ENCODE measurements around the gene MYO1C. TPM values are rescaled to one million over a fixed set of nuclear protein-coding genes. Genes with fewer than 3 reads are reported as not detected.
"Not testable (repeated sequence)": the region's sequence is repeated elsewhere in the genome, so short reads cannot be mapped to it uniquely, and the experiment has no call there.

The MYO1C gene
- total RNA-seq, 3 donors from 2014 or later = 16.7 to 34.5 (median 18.3) TPM

DNA sequence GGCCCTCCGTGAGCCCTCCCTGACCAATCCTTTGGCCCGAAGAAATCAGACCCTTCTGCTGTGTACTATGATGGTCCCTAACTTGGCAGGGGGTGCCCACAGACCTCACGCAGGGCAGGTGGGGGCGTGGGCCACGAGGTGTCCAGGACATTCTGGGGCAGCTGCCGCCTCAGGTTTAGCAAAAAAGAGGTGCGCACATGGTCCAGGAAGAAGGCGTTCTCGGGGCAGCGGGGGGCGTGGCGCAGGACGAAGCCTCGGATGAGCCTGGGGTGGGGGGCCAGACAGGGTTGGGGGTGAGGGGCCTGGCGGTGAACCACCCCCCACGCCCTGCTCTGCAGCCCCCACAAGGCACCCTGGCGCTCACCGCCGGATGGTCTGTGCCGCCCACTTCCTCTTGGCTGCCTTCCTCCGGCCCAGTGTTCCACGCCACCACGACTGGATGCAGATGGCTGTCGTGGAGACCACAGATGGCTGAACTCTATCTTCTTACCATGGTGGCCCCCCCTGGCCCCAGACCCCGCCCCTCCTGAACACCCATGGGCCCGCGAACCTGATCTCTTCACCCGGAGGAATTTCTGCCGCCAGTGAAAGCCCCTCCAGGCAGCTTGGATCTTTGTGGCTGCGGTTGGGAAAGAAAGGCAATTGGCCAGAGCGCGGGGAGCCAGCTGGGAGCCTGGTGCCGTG is 22.3 kb downstream of the MYO1C start:
- no peaks in the 10 kb centered on the region for H3K27me3 Mint-ChIP-seq (ENCODE audit: low read depth)
- no peaks in the 10 kb centered on the region for H3K9me3 Mint-ChIP-seq
- H3K36me3 Mint-ChIP-seq (ENCODE audit: insufficient read depth) = peaks cover 13% of the 10 kb centered on the region
- DNase-seq (no peak), ATAC-seq (no peak)
- H3K4me3 Mint-ChIP-seq = no peak overlapping the region
- peaks cover 19% of the 10 kb centered on the region for H3K4me1 Mint-ChIP-seq (ENCODE audit: low read depth)

DNA sequence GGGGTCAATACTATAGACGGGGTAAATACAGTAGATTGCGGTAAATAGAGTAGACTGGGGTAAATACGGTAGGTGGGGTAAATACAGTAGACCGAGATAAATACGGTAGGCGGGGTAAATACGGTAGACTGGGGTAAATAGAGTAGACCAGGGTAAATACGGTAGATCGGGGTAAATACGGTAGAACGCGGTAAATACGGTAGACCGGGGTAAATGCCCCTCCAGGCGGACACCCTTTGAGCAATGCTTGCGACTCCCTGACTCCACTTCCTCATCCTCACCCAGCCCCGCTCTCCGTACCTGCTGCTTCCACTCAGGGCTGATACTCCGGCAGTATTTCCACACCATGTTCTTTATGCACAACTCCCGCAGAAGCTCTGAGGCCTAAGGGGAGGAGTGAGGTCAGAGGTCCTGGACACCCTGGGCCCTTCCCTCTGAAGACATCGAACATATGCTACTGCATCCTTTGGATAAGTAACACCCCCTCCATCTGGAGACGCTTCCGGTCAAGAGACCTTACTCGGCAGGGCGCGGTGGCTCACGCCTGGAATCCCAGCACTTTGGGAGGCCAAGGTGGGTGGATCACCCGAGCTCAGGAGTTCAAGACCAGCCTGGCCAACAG is 23.1 kb downstream of the MYO1C start:
- peaks cover 15% of the 10 kb centered on the region for H3K36me3 Mint-ChIP-seq (ENCODE audit: insufficient read depth)
- ATAC-seq (no peak), DNase-seq (no peak)
- H3K4me1 Mint-ChIP-seq (ENCODE audit: low read depth) = peaks cover 16% of the 10 kb centered on the region
- no peak overlapping the region for H3K4me3 Mint-ChIP-seq
- H3K9me3 Mint-ChIP-seq = no peaks in the 10 kb centered on the region
- H3K27me3 Mint-ChIP-seq (ENCODE audit: low read depth) = no peaks in the 10 kb centered on the region

DNA sequence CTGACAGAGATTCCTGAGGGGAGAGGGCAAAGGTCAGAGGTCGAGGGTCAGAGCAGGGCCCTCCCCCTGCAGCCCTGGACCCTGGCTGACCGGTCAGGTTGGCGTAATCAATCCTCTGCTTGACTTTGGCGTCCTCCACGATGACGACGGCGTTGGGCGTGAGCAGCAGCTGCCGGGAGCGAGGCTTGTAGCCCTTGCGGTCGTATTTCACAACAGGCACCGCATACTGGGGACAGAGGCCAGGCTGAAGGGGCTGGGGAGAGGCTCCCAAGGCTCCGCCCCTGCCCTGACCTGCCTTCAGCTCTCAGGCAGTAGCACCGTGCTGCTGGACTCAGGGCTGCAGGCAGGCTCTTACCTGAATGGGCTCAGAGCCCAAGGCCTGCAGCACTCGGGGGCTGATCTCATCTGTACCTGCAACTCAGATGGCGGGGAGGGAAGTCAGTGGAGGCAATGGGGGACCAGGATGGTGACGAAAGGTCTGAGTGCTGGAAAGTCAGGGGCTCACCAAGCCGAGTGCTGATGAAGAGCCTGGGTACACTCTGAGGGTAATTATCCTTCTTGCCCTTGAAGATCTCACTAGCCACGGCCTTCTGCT is 24.5 kb downstream of the MYO1C start:
- no peak for DNase-seq
- Mint-ChIP-seq H3K36me3 (ENCODE audit: insufficient read depth) (peaks cover 13% of the 10 kb centered on the region), H3K4me3 (no peak overlapping the region)

DNA sequence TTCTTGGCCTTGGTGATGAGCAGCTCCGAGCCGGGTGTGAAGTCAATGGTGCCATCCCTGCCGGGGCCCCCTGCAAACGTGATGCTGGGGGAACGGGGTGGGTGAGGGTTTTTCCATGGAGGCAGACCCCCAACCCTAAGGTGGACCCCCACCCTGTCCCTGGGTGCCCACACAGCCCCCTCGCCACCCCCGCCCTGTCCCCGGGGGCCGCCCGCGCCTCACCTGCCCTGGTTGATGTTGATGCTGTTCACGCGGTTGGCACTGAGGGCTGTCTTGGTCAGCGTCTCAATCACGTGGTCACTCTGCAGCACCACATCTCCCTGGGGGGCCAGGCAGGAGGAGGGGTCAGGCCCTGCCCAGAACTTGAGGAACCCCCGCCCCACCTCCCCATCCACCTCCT is 25.2 kb downstream of the MYO1C start:
- DNase-seq (no peak), ATAC-seq (no peak)
- Mint-ChIP-seq H3K4me1 (ENCODE audit: low read depth) (peaks cover 15% of the 10 kb centered on the region), H3K9me3 (no peaks in the 10 kb centered on the region), H3K36me3 (ENCODE audit: insufficient read depth) (peaks cover 13% of the 10 kb centered on the region), H3K4me3 (no peak overlapping the region), H3K27me3 (ENCODE audit: low read depth) (peaks cover 2% of the 10 kb centered on the region)

More for the DNA sequence above, 24.5 kb downstream of the MYO1C start:
- H3K27me3 Mint-ChIP-seq (ENCODE audit: low read depth) = peaks cover under 1% of the 10 kb centered on the region
- H3K9me3 Mint-ChIP-seq = no peaks in the 10 kb centered on the region
- H3K4me1 Mint-ChIP-seq (ENCODE audit: low read depth) = peaks cover 13% of the 10 kb centered on the region
- no peak for ATAC-seq

DNA sequence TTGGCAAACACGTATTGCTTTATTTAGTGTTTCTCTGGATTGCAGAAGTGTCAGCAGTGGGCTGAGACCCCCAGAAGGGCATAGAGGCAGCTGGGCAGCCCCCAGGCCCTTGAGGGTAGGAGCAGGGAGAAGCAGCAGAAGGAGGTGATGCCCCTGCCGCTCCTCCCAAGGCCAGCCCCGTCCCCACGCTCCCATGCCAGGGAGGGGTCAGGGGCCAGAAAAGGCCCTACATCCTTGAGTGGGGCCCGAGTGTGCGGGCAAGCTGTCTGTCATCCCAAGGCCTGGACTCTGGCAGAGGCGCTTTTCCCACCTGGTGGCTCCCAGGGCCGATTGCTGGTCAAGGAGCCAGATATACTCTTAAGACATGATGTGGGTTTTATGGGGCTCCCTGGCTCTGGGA is 28.3 kb downstream of the MYO1C start:
- ATAC-seq = no peak
- no peaks in the 10 kb centered on the region for H3K9me3 Mint-ChIP-seq
- no peak overlapping the region for H3K4me3 Mint-ChIP-seq
- DNase-seq = no peak
- H3K4me1 Mint-ChIP-seq (ENCODE audit: low read depth) = peaks cover 36% of the 10 kb centered on the region
- peaks cover 10% of the 10 kb centered on the region for H3K36me3 Mint-ChIP-seq (ENCODE audit: insufficient read depth)
- peaks cover 8% of the 10 kb centered on the region for H3K27me3 Mint-ChIP-seq (ENCODE audit: low read depth)

DNA sequence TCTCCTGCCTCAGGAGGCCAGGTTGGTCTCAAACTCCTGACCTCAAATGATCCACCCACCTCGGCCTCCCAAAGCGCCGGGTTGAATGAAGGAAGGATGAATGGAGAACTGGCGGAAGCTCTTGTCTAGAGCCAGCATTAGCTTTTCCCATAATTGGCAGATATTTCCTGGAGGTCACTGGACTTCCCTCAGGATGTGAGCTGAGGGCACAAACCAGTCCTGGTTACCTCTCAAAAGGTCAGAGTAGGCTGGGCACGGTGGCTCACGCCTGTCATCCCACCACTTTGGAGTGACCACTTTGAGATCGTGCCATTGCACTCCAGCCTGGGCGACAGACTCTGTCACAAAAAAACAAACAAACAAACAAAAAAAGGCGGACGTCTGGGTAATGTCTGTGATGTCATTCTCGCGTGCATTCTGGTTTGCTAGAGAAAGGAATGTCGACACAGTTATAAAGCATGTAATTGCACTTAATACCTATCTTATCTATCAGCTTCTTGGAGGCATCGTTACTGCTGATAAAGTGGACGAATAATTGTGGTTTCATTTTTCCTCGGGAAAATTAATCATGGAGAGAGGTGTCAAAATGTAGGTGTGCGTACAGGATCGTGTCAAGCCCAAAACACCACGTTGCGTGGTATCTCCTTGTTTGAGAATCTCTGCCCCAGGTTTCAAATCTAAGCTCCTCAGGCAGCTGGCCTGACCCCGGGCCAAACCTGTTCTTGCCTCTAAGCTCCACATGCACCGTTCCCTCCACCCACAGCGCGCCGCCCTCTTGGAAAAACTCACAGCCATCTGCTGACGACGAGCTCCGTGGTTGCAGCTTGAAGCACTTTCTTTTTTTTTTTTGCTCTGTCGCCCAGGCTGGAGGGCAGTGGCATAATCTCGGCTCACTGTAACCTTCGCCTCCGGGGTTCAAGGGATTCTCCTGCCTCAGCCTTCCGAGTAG is 30.0 kb downstream of the MYO1C start:
- Mint-ChIP-seq H3K27me3 (ENCODE audit: low read depth) (peaks cover 8% of the 10 kb centered on the region), H3K36me3 (ENCODE audit: insufficient read depth) (peaks cover 2% of the 10 kb centered on the region), H3K4me1 (ENCODE audit: low read depth) (peaks cover 36% of the 10 kb centered on the region), H3K4me3 (peak overlapping the region; percentile 41), H3K9me3 (no peaks in the 10 kb centered on the region)
- ATAC-seq (no peak), DNase-seq (no peak)

DNA sequence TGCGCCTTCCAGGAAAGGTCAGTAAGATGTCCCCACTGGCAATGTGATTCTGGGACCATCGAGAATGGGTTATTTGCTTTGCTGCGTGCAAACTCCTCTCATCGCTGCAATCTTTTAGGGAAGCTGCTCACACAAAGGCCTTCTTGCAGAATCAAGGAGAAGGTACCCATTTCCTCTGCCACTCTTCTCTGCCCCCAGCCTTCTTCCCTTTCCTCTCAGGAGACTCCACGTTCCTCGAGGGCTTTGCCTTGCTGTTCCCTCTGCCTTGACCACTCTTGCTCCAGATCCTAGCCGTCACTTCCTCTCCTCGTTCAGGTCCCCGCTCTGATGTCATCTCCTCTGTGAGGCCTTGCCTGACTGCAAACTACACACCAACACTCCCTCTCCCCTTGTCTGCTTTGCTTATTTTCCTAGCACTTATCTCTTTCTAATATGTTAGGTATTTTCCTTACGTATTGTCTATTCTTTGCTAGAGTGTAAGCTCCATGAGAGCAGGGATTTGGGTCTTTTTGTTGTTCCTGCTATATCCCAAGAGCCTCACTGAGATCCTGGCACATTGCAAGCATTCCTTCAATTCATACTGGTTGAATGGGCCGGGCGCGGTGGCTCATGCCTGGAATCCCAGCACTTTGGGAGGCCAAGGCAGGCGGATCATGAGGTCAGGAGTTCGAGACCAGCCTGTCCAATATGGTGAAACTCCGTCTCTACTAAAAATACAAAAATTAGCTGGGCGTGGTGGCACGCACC is 31.1 kb downstream of the MYO1C start:
- DNase-seq = no peak
- peaks cover 43% of the 10 kb centered on the region for H3K4me1 Mint-ChIP-seq (ENCODE audit: low read depth)
- ATAC-seq = no peak
- peaks cover 8% of the 10 kb centered on the region for H3K27me3 Mint-ChIP-seq (ENCODE audit: low read depth)
- H3K36me3 Mint-ChIP-seq (ENCODE audit: insufficient read depth) = peaks cover 2% of the 10 kb centered on the region
- no peaks in the 10 kb centered on the region for H3K9me3 Mint-ChIP-seq
- H3K4me3 Mint-ChIP-seq = no peak overlapping the region

DNA sequence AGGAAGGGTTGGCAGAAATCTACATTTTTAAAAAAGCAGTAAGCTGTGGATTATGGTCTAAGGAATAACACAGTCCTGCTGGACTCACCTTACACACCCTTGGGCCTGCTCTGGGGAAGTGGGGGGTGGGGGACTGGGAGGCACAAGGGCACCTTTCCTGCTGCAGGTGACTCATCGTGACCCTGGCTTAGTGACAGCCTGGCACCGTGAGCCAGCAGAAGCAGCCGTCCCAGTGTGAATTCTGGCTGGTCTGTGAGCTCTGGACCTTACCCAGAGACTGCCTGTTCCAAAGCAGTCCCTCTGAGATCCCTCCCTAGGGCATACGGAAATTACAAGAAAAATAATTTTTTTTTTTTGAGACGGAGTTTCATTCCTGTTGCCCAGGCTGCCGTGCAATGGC is 32.3 kb downstream of the MYO1C start:
- ATAC-seq (no peak), DNase-seq (no peak)
- Mint-ChIP-seq H3K4me1 (ENCODE audit: low read depth) (peaks cover 44% of the 10 kb centered on the region), H3K4me3 (no peak overlapping the region), H3K27me3 (ENCODE audit: low read depth) (peaks cover 8% of the 10 kb centered on the region), H3K9me3 (no peaks in the 10 kb centered on the region), H3K36me3 (ENCODE audit: insufficient read depth) (peaks cover 2% of the 10 kb centered on the region)

DNA sequence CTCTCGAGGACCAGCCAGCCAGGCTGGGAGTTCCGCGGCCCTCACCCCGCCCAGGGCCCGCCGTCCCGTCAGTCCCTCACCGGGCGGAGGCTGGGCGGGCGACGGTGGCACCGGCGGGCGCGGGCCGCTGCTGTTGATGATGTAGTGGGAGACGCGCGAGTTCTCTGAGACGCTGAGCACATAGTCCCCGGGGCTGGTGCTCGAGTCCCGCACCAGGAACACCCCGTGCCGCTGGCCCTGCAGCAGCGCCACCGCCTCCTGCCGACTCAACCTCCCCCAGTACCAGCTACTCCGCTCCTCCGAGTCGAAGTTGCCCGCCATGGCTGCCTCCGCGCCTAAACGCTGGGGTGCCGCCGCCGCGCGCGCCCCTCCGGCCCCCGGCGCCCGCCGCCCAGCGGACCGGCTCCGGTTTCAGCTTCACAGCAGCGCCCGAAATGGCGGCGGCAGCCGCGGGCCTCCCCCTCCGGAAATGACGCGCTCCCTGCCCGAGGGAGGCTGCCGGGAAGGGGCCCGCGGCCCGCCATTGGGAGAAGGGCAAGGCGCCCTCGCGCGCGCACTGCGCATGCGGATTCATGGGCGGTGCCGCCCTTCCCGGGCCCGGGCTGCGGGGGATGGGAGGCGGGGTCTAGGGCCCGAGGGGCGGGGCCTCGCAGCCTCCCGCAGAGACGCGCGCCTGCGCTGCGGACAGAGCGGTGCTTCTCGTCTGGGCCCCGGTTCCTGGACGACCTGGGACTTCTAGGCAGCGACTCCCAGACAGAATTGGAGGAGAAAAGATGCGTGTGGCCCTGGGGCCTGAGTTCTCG is 36.5 kb downstream of the MYO1C start, which contains the start of gene CRK:
Gene CRK (minus strand): TSS at position 436 of the 803 bp plus-strand sequence. CDS start 115 bp downstream, at position 321.
- Mint-ChIP-seq H3K4me1 (ENCODE audit: low read depth) (peaks cover 50% of the 10 kb centered on the region), H3K36me3 (ENCODE audit: insufficient read depth) (peaks cover 7% of the 10 kb centered on the region), H3K9me3 (no peaks in the 10 kb centered on the region), H3K4me3 (peak within 1 kb of the TSS; percentile 92), H3K27me3 (ENCODE audit: low read depth) (peaks cover 4% of the 10 kb centered on the region)
- DNase-seq (peak; percentile 98), ATAC-seq (peak; percentile 93 to 96)

DNA sequence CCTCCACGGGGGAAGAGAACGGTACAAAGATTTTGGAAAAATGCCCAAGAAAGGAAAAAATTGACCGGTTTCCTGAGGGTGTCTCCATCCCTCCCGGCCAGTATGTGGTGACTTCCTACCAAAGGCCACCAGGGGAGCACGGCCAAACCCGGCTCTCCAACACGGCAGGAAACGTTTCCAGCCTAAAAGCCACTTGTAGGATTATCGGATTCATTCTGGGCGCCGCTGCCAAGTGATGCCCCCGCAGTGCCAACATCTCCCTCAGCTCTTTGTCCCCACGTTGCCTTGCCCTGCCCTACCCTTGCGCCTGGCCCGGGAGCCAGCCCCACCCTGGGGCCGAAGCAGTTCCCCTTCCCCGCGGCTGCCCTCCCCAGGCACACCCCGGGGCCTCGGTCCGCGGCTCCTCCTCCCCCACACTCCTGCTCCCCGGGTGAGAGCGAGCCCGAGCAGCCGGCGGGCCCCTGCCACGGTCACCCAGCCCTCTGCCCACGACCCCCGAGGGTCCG is 37.1 kb downstream of the MYO1C start:
- H3K9me3 Mint-ChIP-seq = no peaks in the 10 kb centered on the region
- peaks cover 7% of the 10 kb centered on the region for H3K36me3 Mint-ChIP-seq (ENCODE audit: insufficient read depth)
- DNase-seq (no peak), ATAC-seq (peak; percentile 24 to 27)
- H3K4me1 Mint-ChIP-seq (ENCODE audit: low read depth) = peaks cover 49% of the 10 kb centered on the region
- peak overlapping the region; percentile 92 for H3K4me3 Mint-ChIP-seq
- H3K27me3 Mint-ChIP-seq (ENCODE audit: low read depth) = peaks cover 4% of the 10 kb centered on the region

DNA sequence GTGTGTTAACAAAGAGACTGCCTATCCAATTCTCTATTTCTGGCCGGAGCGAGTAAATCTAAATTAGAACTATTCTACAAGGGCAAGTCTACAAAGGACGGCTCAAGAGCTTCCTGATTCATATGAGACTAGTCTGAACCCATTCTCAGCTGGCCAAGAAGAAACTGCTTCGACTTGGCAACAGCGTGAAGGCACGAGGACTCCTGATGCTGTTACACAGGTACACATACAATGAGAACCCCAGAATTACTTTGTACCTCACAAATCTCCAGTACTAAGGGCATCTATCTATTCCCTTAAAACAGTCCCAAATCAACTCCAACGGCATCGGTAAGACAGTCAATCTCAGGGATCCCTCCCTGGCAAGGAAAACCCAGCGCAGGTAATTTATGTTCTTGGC is 37.9 kb downstream of the MYO1C start:
- Mint-ChIP-seq H3K4me3 (peak overlapping the region; percentile 92), H3K9me3 (no peaks in the 10 kb centered on the region), H3K27me3 (ENCODE audit: low read depth) (no peaks in the 10 kb centered on the region), H3K4me1 (ENCODE audit: low read depth) (peaks cover 45% of the 10 kb centered on the region), H3K36me3 (ENCODE audit: insufficient read depth) (peaks cover 7% of the 10 kb centered on the region)
- ATAC-seq (no peak), DNase-seq (no peak)

DNA sequence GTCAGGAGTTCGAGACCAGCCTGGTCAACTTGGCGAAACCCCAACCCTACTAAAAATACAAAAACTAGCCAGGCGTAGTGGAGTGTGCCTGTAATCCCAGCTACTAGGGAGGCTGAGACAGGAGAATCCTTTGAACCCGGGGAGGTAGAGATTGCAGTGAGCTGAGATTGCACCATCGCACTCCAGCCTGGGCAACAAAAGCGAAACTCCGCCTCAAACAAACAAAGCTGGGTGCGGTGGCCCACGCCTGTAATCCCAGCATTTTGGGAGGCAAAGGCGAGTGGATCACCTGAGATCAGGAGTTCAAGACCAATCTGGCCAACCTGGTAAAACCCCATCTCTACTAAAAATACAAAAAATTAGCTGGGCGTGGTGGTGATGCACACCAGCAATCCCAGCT is 38.8 kb downstream of the MYO1C start:
- Mint-ChIP-seq H3K4me1 (ENCODE audit: low read depth) (peaks cover 53% of the 10 kb centered on the region), H3K4me3 (peak overlapping the region; percentile 92), H3K36me3 (ENCODE audit: insufficient read depth) (peaks cover 12% of the 10 kb centered on the region)
- not testable (repeated sequence) for DNase-seq; H3K27me3 Mint-ChIP-seq (ENCODE audit: low read depth); H3K9me3 Mint-ChIP-seq; ATAC-seq

DNA sequence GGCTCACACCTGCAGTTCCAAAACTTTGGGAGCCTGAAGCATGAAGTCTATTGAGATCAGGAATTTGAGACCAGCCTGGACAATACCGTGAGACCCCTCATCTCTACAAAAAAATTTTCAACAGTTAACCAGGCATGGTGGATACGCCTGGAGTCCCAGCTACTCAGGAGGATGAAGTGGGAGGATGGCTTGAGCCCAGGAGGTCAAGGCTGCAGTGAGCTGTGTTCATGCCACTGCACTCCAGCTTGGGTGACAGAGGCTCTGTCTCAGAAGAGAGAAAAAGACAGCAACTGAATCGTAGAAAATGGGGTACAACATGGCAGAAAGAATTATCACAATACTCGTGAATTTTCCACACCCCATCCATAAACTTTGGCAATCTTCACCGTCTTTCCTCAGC is 39.6 kb downstream of the MYO1C start:
- Mint-ChIP-seq H3K9me3 (no peaks in the 10 kb centered on the region), H3K4me3 (peak overlapping the region; percentile 36), H3K4me1 (ENCODE audit: low read depth) (peaks cover 57% of the 10 kb centered on the region), H3K36me3 (ENCODE audit: insufficient read depth) (peaks cover 12% of the 10 kb centered on the region), H3K27me3 (ENCODE audit: low read depth) (no peaks in the 10 kb centered on the region)
- ATAC-seq = no peak
- DNase-seq = no peak

All from activated T-cell treated with anti-CD3 and anti-CD28 coated beads, Interleukin-2, amount 50 U/mL, for 4 hours (primary cell).